HG02678 (cell line): ENCODE data around the gene ZCCHC14.

Experiments
- ATAC-seq: cut with Tn5 transposase; IDR thresholded peaks from one replicate; pipeline ENCODE4 v1.9.1; 2021; ENCODE audit warnings: mild to moderate bottlenecking, moderate library complexity; ENCODE audit not compliant: unreplicated experiment

The ZCCHC14 gene

GRCh38 chr16:87435372-87436224, 57.2 kb downstream of the ZCCHC14 start:
- ATAC-seq, result no peak

GRCh38 chr16:87434146-87434667, 58.6 kb downstream of the ZCCHC14 start:
- ATAC-seq, result no peak

- no peak for ATAC-seq
Observed at GRCh38 chr16:87432330-87432915, 60.4 kb downstream of the ZCCHC14 start.

DNA sequence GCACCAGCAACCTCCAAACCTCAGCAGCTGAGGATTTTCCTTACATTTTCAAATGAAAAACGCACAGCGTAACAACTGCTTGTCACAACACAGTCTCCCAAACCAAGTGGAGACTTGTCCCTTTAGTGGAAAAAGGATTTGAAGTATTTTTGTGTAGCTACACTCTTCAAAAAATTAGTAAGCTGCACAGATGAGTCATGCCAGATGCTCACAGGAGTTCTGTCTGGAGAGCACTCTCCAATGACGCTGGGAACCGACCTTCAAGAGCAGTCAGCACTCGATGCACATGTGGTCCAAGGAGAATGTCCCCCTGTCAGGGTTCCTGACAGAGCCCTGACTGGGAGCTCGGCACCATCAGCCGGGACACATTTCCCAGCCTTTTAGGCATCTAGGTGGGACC, 60.9 kb downstream of the ZCCHC14 start:
- ATAC-seq, result no peak

- no peak for ATAC-seq
Observed at GRCh38 chr16:87426423-87427215, 66.2 kb downstream of the ZCCHC14 start.

DNA sequence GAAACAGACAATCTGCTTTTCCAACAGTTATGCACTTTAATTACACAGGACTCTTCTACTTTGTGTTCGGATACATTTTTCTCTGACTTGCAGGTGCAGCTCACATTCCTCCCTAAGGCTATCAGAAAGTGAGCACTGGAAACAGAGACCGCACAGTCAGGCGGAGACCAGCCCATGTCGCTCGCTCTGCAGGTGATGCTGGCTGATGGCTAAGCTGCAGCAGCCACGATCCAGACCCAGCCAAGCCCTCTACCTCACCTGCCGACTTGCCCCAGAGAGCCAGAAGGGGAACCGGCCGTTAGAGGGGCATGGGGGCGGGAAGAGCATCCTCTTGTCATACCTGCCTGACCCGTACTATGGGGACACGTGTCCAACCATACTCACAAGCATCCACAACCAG, 66.9 kb downstream of the ZCCHC14 start:
- no peak for ATAC-seq

GRCh38 chr16:87424266-87424665, 68.6 kb downstream of the ZCCHC14 start:
- no peak for ATAC-seq

GRCh38 chr16:87423429-87423828, 69.4 kb downstream of the ZCCHC14 start:
- ATAC-seq, result no peak

GRCh38 chr16:87422106-87422505, 70.7 kb downstream of the ZCCHC14 start:
- ATAC-seq, result no peak

DNA sequence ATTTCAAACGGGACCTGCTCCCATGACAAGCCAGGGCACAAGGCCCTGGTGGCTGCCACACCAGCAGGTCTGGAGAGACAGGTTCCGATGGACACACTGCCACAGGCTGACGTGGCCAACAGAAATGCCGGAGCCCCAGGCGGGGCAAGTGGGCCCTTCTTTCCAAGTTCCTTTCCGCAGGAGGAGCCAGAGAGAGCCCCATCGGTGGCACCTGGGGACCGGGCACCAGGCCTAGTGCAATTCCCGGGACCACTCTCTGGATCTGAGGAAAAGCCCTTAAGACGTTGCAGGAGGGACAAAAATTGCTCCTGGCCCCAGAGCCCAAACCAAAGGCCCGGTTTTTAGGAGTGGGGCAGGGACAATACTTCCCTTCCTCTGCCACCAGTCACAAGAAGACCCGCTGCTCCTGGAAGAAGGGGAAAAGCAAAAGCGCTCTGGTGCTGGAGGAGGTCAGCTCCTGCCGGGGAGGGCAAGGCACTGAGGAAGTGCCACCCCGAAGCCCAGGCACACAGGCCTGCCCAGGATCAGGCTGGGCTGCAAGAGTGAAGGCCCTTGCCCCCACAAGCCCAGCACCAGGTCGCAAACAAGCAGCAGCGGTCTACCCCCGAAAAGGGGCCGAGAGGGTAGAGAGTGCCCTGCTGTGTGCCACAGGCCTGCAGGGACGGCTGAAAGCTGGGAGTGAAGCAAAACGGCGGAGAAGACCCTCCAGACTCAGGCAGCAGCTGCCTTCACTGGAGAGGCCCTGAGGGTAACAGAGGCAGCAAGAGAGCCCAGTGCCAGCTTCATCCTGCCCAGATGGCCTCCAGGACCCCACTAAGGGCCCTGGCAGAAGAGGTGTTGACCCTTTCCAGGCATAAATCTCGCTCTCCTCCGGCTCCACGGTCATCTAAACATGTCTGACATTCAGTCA, 71.6 kb downstream of the ZCCHC14 start:
- no peak for ATAC-seq

DNA sequence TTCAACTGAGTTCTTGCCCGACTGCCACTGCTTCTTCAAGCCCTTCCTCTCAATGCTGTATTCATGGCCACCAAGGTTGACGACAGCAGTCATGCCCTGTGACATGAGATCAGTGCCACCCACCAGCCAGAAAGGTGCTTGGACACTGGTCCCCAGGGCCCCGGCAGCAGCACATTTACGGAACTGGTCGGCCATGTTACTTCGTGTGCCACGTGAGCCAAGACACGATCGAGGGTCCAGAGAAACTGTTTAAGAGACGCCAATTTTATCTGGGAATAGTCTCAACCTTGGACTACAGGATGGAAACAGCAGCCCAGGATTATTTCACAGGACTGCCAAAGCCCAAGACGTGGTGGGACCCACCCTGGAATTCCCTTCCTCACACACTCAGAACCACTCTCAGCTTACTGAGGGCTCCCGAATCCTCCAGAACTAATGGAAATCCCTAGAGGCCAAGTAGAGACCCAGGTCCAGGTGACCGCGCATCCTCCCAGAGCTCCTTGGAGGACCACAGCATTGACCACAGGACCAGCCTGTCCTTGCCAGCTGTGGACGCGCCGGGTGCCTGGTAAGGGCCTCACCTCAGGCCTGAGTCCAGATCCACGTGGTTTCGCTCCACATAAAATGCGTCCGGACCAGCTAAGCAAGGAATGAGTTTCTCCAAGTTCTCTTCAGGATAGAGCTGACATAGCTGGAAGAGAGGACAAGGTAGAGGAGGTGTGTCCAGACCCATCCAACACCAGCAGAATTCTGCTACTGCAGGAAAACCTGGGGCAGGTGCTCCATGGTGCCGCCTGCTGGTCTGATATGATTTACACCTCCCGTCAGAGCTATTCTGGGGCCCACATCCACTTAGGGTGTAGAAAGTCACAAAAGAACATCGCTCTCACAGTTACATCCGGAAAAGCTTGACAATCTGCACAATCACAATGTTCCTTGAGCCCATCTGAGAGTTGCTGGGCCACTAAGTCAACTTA, 72.5 kb downstream of the ZCCHC14 start:
- no peak for ATAC-seq

GRCh38 chr16:87418644-87419043, 74.2 kb downstream of the ZCCHC14 start:
- ATAC-seq, result no peak

DNA sequence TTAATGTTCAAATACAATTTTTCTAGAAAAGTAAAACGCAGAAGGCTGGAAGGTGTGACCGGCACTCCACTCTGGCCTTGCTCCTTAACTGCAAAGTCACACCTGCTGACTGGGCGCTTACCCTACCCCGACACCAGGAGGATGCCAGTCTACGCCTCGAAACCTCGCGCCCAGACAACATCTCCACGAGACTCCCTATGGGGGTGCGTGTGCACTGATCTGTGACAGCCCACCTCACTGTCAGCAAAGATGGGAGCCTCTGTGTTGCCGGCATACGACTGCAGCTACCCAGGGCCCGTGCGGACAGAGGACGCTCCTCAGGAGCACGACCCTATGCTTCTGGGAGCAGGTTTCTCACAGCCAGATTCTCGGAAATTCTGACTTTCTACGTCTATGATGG, 74.6 kb downstream of the ZCCHC14 start:
- ATAC-seq, result no peak

- no peak for ATAC-seq
Observed at GRCh38 chr16:87417528-87417910, 75.3 kb downstream of the ZCCHC14 start.

- no peak for ATAC-seq
Observed at GRCh38 chr16:87416826-87417527, 75.8 kb downstream of the ZCCHC14 start.

DNA sequence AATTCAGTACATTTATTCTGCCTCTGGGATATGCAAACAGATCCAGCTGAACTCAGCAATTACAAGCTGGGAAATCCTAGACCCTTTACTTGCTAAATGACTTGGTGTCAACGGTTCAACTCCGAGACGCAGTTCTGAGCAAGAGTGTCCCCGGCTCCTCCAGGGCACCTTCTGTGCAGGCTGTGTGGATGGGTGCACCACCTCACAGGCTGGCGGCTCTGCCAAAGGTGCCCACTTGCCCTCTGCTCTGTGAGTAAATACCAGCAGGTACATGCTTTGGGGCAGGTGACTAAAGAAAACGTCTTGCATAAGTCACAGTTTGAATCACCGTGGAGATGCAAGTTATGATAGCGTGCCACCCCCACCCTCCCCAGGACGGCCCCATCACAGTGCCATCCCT, 77.4 kb downstream of the ZCCHC14 start:
- ATAC-seq, result no peak

DNA sequence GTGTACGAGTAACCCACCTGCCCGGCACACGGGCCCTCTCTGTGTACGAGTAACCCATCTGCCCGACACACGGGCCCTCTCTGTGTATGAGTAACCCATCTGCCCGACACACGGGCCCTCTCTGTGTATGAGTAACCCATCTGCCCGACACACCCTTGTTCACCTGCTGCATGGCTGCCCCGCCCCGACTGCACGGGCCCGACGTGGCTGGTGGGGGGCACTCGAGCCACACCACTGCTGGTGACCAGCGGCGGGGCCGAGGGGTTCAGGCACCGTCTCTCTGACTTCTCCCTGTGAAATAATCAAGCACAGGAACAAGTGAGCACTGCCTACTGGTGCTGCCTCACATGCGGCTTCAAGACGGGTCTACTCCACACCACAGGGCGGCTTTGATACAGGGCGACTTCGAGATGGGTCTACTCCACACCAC, 78.6 kb downstream of the ZCCHC14 start:
- ATAC-seq, result no peak

- no peak for ATAC-seq
Observed at GRCh38 chr16:87412996-87413421, 79.8 kb downstream of the ZCCHC14 start.
